ENCODE results near the gene MAB21L4.

MAB21L4 gene

DNA sequence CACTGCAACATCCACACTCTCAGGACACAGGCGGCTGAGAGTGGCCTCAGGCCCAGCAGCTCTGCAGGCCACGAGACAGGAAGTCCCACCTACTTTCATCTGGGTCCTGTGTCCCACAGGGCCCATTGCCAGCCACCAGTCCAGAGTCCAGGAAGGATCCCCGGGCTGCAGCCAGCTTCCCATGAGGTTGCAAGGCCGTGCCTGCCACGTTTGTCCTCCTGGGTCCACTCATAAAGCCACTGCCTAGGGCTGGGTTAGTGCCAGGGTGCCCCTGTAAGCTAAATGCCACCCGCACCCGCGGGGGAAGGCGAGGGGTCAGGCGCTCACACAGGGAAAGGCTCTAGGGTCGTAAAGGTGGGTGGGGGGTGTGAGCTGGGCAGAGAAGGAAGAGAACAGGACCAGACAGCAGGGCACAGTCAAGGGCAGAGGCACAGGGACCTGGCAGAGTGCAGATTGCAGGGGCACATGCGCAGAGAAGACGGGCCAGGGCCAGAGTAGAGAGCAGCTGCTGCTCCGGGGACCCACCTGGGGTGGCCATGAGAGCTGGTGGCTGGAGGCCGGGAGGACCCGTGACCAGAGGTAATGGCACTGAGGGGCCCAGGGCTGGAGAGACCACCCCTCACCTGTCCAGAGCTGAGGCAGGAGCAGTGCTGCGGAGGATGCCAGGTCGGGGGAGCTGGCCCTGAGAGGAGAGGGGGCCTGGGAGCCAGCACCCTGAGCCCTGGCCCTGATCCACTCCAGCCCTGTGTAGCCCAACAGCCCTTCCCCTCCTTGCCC, 19.3 kb downstream of the MAB21L4 start:
- DNase-seq: no peak

DNA sequence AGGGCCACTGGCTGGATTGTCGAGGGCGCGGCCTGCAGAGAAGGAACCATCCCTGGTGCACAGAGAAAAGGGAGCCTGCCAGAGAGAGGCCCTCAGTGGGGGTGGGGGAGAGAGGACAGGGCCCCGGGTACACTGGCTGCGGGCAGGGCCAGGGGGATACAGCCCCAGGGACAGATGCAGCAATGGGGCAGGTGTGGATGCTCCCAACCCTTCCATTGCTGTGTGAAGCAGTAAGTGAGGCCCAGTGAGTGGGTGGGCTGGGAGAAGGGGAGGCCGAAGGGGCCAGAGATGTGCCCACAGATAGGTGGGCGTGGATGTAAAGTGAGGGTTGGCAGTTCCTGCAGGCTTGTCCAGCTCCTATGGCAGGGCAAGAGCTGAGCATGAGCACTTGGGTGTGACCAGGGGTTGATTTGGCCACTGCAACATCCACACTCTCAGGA, 19.9 kb downstream of the MAB21L4 start:
- DNase-seq: no peak

DNA sequence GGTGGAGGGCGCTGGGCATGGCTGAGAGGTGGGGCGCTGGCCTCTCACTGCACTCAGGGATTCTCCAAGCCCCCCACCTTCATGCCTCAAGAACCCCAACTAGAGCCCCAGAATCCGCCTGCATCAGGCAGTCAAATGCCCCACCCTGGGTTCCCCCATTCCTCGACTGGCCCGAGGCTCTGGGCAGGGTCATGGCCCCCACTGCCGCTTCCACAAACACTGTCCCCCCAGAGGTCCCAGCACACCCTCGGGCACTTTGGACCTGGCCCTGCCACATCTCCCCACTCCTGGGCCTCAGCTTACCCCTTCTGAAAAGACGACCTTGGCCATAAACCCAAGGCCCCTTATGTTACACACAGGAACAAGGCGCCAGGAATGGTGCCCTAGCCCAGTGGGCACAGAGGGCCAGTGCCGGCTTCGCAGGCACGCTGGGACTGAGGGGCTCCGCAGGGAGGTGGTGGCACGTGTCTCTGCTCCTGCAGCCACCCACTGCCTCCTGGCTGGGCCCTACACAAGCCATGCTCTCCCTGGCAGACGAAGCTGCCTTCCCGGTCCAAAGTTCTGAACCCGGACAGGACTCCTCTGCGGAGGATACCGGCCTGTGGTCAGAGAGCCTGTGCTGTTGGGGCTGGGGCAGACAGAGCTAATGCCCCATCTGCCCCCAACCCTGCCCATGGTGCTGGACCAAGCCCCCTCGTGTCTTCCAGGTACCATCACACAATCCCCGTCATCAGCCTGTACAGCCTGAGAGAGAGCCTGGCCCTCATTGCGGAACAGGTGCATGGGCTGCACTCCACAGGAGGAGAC, 20.5 kb downstream of the MAB21L4 start:
- no peak for DNase-seq

DNA sequence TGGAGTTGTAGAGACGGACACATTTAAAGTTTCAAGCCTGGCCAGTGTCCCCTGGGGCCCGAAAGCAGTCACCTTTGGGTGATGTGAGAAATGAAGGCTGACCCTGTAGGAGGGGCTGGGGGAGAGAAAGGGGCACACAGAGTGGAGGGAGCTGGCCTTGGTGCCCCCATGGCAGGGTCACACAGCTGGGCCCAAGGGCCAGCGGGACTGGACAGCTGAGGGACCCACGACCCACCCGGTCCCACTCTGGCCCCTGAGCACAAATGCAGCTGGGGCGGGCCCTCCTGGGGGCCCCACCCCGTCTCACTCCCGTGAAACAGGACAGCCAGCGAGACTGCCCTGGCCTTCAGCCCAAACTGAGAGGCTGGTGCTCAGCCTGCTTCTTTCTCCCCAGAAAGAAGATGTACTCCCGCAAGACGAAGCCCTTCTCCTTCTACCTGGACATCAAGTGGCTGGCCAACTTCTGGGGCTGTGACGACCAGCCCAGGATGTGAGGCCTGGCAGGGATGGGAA, 21.2 kb downstream of the MAB21L4 start:
- no peak for DNase-seq

DNA sequence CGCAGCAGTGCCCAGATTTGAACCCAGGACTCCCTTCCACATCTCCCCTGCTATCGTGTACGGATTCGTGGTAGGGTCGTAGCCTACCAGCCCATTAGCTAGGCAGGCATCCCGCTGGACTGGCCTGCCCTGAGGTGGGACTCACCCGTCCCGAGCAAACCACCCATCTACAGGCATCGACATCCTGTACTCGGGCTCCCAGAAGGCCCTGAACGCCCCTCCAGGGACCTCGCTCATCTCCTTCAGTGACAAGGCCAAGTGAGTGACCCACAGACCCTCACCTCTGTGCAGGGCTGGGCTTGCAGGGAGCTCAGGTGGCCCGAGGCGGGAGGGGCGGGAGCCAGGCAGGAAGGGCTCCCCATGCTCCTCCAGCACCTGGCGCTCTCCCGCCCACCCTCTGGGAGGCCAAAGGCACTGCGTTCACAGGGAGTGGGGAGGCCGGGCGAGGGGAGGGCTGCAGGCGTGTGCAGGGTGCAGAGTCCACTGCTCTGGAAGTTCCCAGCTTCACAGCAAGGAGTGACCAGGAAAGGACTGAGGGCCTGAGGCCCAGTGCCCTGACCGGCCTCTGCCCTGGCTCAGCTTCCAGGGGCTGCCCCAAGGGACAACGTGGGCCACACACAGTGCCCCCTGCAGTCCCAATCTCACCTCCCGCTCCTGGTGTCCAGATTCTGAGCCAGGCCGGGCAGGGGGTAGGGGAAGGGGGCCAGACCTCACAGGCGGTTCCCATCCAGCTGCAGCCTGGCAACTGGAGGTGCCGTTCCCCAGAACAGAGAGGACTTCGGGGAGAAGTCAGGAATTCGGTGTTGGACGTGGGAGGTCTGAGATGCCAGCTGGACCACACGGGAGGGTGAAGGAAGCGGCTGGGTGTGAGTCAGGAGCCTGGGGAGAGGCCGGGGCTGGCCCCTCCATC, 21.9 kb downstream of the MAB21L4 start:
- no peak for DNase-seq

DNA sequence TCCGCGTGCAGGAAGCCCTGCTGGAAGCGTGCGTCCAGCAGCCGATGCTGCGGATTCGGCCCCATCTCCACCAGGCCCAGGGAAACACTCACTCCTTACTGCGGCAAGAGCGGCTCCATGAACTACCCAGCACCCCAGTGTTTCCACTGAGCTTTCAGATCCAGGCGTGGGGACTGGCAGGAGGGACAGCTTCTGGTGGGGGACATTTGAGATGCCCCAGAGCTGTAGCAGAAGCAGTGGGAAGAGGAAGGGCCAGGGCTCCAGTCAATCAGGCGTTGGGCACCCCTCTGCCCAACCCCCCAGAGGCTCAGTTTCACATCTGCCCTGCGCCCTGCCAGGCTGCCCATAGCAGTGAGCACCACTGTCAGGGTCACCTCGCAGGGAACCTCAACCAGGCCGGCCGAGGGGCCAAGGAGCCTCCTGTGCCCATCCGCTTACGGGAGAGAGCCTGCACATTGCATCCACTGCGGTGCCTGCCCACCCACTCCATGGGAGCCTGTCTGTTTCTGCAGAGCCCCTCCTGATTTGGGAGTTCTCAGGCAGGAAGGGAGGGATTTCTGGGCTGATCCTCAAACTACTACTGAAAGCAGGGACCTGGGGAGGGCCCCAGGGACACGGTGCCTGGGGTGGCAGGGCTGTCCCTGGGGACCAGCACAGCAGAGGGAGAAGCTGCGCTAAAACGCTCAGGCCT, 22.7 kb downstream of the MAB21L4 start:
- no peak for DNase-seq

DNA sequence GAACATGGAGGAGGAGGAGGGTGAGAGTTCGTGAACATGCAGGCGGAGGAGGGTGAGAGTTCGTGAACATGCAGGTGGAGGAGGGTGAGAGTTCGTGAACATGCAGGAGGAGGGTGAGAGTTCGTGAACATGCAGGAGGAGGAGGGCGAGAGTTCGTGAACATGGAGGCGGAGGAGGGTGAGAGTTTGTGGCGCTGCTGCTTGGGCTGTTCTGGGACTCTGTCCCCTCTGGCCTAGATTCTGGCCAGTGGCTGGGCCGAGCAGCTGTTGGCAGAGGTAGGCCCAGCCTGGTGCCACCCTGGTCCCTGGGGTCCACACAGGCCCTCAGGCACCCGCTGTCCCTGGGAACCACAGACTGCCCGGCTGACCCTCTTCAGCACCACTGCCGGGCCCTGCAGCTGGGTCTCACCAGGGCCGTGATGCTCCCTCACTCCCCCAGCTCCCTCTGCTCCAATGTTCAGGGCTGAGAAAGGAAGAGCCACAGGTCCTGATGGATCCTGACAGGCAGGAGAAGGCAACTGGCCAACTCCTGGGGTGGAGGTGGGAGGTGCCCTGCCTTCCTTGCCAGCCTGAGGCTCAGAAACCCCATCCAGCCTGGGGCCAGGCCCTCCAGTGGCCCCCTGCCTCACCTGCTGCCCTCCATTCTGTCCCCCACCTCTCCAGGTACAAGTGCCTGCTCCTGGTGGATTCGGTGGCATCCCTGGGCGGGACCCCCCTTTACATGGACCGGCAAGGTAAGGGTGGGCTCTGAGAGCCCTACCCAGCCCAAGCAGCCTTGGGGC, 23.4 kb downstream of the MAB21L4 start:
- no peak for DNase-seq

DNA sequence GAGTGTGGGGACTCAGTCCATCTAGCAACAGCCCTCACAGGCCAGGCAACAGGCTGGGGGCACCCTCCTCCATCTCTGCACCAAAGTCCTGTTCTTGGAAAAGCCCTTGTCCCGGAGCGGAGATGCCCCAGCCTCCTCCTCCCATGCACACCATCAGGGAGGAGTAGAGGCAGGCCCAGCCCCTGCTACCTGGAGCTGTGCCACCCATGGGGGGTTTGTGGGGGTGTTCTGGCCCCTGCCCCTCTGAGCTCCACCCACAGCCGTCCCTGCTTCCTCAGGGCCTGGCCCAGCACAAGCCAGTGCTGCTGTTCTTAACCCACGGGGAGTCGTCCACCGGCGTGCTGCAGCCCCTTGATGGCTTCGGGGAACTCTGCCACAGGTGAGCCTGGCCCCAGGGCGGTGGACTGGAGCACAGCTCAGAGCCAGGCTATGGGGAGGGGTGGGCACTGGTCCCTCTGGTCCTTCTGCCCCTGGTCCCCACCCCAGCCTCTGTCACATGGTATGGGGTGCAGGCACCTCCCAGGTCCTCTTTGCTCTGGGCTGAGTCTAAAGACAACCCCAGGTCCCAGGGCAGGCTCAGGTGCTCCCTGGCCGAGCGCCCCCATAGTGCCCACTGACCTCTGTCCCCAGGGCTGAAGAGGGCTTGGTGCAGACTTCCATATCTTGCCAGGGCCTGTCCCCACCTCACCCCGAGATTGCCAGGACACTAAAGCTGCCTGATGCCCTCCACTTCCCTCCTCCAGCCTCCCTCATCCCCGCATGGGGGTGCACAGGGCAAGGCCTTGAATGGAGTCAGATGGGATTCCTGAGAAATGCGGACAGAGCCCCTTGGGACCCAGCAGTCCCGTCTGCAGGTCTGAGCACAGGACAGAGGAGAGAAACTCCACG, 24.6 kb downstream of the MAB21L4 start:
- DNase-seq: no peak

DNA sequence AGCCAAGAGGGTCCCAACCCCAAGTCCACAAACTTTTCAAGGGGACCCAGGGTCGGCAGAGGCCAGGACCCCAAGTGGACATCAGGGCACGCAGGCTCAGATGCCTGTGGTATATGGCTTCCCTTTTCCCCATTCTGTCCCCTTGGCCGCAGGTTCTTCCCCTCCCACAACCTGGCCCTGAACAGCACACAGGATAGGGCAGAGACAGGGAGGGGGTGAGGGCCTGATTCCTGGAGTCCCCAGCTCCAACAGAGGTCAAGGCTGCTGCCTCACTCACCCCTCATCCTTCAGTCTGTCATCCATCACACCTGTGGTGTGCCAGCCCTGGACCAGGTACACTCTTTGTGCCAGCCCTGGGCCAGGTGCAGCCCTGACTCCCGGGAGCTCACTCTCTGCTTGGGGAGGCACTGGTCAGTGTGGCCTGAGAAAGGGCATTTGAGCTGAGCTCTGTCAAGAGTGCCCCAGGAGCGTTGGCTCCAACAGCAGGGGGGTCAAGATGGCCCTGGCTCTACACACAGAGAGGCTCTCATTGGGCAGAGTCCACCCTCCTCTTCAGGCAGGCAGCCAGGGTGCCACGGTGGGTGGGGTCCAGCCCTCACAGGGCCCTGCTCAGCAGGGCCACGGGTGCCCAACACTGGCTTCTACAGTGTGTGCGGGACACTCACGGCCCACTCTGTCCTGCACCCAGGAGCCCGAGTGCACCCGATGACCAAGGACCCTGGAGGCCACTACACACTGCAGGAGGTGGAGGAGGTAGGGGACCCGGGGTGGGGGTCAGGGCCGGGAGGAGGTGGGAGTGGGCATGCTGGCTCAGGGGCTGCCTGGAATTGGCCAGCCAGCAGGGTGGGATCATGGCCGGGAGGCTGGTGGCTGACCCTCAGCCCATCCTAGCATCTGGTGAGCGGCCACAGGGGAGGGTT, 25.7 kb downstream of the MAB21L4 start:
- no peak for DNase-seq

DNA sequence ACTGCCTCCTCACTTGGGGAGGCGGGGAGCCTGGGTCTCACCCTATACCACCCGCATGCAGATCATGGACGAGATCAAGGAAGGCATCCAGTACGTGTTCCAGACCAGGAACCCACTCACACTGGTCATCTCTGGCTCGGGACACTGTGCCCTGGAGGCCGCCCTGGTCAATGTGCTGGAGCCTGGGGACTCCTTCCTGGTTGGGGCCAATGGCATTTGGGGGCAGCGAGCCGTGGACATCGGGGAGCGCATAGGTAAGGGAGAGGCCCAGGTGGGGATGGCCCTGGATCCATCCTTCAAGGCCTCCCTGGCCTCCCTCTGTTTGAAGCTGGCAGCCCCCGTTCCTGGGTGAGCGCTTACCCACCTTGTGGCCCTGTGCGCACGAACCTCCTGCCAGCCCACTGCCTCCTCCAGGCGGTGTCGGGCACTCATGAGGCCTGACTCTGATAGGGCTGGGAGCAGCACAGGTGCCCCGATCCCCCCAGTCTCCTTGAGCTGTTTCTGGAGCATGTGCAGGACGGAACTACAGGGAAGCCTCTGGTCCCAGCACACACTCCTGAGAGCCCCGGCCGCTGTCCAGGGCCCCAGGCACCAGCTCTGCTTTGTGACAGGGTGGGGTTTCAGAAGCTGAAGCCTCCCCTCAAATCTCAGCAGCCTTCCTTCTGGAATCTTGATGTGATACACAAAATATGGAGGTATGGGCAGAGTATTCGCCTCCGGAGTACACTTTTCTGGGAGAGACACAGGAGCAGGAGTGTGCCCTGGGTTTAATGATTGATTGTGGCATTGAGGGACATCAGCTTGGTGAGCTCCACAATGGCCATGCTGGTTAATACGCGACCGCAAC, 26.6 kb downstream of the MAB21L4 start:
- no peak for DNase-seq

DNA sequence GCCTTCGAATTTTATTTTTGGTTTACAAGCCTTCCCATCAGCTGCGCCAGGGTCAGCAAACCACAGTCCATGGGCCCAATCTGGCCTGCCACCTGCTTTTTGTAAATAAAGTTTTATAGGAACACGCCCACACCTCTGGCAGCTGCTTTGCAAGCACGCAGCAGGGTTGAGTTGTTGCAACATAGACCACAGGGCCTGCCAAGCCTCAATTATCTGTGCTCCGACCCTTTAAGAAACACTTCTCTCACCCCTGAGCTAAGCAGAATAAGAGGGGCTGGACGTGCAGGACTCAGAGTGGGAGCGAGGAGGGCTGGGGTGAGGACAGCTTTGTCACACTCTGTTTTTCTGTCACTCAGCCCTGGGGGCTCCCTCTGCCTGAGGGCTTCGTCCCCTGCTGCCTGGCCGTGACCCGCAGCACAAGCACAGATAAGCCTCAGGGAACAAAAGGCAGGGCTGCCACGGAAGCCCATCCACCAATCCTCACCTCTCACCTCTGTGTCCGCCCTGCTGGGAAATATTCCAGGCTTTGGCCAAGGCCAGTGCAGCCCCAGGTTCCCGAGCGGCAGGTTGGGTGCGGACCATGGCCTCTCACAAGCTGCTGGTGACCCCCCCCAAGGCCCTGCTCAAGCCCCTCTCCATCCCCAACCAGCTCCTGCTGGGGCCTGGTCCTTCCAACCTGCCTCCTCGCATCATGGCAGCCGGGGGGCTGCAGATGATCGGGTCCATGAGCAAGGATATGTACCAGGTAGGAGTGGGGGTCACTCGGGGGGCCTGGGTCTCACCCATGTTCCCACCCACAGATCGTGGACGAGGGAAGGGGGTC, 27.5 kb downstream of the MAB21L4 start, which contains the start of gene AGXT:
Gene AGXT (plus strand): TSS at position 539 of the 823 bp plus-strand sequence. CDS start 42 bp downstream, at position 581.
- DNase-seq: no peak

DNA sequence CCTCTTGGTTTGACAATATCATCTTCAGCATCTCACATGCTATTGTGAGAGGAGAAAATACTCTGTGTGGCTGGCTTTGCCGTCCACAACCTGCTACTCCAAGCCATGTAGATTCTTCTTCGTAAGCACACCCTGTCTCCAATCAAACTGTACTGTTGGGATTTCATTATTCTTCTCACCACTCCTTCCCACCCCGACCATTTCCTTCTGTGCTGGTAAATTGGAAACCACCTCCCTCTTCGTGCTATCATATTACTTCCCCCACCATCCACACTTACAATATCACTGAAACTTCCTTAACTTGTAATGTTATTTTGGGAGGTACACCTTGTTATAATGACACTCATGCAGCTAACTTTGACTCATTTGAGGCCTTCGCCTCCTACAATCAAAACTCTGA, 30.6 kb downstream of the MAB21L4 start:
- DNase-seq: no peak

DNA sequence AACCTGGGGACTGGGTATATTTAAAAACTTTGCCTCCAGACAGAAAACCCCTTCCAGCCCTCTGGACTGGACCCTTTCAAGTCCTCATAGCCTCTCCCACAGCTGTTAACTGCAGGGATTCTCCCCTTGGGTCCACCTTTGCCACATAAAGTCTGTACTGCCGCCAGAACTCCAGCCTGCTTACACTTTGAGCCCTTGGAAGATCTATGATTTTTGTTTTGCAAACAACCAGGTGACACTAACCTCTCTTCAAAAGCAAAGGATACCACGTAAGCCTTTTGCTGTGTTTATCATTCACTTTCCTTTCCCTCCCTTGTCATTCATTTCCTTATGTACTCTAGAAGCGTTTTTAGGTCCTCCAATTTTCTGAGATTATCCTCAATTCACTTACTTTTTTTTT, 31.5 kb downstream of the MAB21L4 start:
- DNase-seq: no peak

DNA sequence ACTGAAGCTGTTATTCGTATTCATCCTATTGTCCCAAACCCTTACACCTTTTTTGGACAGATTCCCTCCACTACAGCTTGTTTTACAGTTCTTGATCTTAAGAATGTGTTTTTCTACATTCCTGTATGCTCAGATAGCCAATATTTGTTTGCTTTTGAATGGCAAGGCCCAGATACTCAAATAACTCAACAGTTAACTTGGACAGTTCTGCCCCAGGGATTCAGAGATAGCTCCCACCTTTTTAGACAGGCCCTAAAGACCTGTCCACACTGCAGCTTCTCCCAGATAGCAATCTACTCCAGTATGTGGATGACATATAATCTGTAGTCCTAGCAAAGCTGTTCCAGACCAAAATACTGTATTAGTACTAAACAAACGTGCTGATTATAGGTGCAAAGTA, 34.4 kb downstream of the MAB21L4 start:
- DNase-seq: no peak

DNA sequence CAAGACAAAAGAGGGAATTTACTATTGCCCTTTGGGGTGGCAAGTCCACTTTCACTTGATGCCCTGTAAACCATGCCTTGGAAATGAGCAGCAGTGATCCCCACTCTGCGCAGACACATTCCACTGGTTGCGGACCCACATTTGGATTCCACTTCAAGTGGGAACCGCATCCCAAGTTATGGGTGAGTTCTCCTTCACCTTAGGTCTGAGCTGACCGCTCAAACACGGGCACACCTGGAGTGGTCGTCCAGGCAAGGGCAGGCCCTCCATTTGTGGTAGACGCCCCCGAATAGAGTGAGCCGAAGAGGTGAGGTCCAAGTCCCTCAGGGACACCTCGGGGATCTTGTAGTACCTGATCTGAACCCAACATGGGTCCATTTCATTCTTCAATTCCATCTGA, 37.1 kb downstream of the MAB21L4 start:
- DNase-seq: no peak

DNA sequence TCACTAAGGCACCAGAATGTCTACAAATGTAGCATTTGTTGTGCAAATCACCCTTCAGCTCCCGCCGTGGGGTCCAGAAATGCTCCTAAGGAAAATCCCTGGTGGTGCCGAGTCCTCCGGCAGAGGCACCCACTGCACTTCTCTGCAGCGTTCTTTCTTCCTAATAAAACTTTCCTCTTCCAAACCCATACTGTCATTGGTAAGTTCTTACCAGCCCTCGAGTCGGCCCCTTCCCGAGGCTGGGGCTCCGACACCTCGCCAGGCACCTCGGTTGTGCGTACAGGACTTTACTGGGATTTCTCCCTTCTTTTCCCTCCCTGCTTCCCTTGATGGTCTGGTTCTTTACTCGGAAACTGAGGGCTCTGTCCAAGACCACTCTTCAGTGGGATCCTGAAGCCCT, 37.6 kb downstream of the MAB21L4 start:
- no peak for DNase-seq

All from stimulated activated CD4-positive, alpha-beta T cell treated with anti-CD3 and anti-CD28 coated beads, Interleukin-1b, Interleukin-23, amount 100 ng/mL, for 48 hours (primary cell).